Middle frontal gyrus (tissue), 1 donor: Measurements from ENCODE around the gene KLHDC8A.

Experiments used
- DNase-seq: peaks from one replicate; pipeline ENCODE4 v3.0.0-alpha.2; 2015; ENCODE audit warnings: low spot score; ENCODE audit errors: extremely low spot score

Gene KLHDC8A

DNA sequence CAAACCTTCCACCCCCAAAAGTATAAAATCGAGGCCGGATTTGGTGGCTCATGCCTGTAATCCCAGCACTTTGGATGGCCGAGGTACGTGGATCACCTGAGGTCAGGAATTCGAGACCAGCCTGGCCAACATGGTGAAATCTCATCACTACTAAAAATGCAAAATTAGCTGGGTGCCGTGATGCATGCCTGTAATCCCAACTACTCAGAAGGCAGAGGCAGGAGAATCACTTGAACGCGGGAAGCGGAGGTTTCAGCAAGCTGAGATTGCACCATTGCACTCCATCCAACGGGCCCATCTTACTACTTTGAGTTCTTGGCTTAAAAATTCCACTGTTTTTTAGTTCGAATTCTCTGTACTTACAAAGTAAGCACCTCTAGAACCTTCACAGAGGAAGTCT lies 11.0 kb downstream of the KLHDC8A start:
- DNase-seq: no peak

DNA sequence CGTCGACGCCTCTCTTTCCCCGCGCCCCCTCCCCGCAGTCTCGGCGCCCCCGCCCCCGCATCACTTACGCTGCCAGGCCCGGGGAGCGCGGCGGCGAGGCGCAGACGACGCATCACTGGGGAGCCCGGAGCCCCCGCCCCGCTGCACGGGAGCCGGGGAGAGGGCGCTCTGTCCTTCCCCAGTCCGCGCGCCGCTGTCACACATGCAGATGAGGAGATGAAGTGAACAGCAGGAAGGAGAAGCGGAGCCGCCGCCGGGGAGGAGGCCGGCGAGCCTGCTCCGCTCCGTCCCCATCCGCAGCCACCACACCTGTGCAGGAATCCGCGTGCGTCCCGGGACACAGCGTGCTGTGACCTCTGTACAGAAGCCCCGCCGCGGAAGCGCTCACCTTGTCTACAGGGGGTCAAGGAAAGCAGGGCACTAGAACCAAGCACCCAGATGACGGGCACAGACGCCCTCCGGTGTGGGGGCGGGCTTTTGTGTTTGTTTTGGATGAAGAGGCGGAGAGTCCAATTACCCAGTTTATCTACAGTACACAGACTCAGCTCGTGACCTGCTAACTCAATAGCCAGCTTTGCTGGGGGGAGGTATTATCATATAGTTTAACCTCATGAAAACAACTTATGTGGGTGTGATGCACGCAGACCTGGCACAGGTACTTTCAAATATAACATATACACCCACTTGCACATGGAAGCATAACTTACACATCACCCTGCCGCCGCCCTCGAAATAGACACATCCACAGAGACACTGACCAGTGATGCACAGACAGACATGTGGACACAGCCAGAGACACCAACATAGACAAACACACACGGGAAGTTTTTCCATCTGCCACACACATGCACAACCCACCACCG lies 12.4 kb downstream of the KLHDC8A start:
- DNase-seq: no peak

DNA sequence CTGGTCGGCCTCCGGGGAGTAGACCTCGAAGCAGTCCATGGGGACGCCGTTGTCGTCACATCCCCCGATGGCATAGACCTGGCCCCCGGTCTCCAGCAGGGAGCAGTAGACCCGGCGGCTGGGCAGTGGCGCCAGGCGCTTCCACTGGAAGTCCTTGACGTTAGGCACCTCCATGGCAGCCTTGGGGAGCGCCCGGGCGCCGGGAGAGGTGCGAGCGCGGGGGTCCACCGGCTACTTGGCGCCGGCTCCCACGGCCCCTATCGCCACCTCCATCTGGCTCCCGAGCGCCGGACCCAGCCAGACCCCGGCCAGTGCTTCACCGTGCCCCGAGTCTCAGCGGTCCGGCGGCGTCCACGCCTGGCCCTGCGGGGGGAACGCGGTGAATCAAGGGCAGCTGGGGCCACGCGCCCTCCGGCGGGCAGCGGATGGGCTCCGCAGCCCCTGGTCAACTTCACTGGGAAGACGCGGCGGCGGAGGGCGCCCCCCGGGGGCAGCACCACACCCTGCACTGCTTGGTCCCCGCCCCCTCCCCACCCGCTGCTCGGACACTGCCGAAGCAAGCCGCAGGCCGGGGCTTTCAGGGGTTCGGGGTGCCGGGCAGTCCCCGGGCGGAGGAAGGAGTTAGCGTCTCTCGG lies 13.2 kb downstream of the KLHDC8A start:
- no peak for DNase-seq

DNA sequence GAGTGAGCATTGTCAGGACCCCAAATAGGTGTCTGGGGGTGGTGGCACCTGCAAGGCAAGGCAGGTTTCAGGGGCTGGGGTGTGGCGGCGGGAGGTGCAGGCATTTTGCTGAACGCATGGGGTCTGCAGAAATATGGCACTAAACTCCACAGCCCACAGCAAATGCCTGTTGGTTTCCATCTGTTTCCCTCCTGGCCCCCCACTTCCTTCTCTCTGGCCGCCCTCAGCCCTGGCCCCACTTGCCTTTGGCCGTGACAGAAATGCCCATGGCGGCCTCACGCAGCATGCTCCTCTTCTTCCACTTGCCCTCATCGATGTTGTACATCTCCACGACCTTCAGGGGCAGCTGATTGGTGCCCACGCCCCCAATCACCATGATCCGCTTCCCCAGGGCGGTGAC lies 13.7 kb downstream of the KLHDC8A start:
- no peak for DNase-seq

DNA sequence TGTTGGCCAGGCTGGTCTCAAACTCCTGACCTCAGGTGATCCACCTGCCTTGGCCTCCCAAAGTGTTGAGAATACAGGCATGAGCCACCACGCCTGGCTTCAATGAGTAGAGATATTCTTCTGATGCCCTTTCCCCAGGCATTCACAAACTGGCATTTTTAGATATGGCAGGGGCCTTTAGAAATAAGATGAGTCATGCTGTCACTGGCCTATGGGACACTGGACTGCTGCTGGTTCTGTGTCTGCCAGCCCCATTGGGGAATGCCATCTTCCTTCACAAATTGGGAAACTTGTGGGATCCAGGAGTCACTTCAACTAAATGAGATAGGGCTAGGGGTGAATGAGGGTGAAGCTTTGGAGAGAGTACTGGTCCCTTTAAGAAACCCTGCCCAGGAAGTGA lies 16.0 kb downstream of the KLHDC8A start:
- no peak for DNase-seq

DNA sequence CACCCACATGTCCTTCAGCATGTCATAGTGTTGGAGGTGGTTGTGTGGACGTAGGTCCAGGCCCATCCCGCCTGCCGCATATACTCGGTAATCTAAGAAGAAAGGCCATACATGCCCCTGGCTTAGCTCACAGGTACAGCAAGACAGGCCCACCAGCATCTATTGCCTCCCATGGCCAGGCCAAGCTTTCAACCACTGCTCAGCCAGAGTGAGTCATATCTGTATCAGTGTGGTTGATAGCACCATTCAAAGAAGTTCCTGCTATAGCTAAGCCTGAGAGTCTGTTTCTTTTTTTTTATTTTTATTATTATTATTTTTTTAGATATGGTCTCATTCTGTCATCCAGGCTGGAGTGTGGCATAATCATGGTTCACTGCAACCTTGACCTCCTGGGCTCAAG lies 17.0 kb downstream of the KLHDC8A start:
- no peak for DNase-seq

DNA sequence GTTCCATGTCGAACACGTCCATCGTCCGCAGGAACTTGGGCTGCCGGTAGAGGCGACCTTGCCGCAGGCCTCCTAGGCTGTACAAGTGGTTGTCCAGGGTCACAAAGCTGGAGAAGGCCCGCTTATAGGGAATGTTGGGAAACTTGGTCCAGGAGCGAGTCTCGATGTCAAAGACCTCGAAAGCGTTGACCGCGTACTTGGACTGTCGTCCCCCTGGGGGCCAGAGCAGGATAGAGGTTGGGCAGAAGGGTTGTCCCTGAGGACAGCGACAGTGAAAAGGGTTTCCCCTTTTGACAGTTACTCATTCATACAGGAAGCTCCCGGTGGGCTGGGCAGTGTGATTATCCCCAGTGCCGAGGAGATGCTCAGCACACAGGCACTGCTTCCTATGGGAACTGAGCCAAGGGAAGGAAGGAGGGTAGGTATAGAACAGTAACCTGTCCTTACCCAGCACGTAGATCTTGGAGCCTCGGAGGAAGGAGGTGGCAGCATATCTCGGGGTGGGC lies 17.5 kb downstream of the KLHDC8A start:
- no peak for DNase-seq

DNA sequence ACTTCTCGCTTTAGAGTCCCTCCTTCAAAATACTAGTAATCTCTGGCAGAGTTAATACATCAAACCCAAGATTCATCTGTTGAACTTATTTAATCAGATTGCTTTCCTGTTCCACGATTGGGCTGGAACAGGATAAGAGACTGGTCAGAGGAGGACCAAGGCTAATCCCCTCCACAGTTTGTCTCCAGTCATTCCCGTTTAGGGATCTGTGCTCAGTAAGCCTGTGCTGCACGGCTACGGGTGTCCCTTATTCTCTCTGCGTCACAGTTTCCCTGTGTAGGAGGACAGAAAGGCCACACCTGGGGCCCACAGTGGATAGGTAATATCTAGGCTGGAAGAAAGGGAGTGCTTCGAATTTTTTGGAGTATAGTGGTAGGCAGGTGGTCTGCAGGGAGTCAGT lies 18.7 kb downstream of the KLHDC8A start:
- DNase-seq: no peak

DNA sequence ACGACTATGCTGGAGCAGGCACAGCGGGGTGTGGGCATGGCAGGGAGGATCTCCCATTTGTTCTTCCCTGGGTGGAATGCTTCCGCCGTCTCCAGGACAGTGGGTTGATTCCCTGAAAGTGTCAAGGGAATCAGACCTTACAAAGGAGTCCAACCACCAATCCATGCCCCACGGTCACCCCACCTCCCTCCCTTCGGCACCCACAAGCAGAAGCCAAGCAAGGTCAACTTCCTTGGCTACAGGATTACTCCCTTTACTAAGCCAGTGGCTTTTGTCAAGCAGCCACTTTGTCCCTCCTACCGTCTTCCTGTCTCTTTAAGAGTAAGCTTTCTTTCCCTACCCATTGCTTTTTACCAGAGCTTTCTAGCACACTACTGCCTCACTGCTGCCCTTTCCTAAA lies 19.2 kb downstream of the KLHDC8A start:
- DNase-seq: no peak

DNA sequence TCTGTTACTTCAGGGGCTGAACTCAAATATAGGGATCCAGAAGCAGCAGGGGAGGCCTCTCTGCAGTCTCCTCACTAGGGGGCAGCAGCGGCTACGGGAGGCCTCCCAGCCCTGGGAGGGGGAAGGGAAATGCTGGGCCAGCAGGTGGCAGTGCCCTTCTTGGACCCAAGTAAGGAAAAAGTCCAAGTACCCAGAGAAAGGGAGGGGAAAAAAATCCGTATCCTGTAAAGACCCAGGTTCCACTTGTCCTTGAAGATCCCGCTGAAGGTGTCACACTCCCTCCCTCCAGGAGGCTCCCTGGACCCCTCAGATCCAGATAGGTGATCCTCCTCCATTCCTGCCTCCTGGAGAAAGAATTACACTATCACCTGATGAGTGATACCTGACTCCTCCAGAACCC lies 21.0 kb downstream of the KLHDC8A start:
- peak; percentile 74 for DNase-seq

DNA sequence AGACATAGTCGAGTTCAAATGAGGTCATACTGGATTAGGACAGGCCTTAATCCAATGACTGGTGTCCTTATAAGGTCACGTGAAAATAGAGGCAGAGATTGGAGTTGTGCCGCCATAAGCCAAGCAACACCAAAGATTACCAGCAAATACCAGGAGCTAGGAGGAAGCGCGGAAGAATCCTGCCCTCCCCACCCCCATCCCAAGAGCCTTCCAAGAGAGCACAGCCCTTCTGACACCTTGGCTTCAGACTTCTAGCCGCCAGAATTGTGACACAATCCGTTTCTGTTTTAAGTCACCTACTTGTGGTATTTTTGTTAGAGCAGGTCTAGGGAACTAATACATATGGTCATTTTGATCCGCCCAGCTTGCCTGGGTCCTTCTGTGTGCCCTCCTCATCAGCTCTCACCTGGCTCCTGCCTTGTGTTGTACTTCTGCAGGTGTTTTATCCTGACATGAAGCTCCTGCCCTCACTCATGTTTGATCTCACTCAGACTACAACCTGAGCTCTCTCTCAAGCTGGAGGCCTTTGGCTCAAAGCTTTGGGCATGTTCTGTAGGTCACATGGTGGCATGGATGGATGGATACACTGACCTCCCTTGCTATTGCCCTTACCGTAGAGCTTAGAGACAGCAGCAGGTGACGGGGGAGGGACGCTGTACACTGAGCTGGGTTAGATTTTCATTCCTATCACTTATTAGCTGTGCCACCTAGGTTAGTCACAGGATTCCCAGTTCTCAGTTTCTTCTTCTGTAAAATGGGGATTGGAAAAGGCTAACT lies 24.5 kb downstream of the KLHDC8A start:
- DNase-seq: no peak

DNA sequence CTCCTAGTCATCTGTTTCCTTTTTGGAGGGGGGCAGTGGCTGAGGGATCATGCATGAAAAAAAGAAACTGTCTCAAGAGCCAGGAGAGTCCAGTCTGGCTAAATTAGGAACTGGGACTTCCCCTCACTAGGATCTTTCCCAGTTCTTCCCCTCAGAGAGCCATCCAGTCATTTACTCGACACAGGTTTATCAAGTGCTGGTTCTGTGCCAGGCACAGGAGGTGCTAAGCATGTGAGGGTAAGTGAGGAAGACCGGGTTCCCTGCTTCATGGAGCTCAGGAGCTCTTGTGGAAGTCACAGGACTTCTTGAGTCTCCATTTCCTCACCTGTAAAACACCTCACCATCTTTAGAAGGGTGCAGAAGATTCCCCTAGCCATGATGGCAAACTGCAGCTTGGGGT lies 26.6 kb downstream of the KLHDC8A start:
- no peak for DNase-seq

DNA sequence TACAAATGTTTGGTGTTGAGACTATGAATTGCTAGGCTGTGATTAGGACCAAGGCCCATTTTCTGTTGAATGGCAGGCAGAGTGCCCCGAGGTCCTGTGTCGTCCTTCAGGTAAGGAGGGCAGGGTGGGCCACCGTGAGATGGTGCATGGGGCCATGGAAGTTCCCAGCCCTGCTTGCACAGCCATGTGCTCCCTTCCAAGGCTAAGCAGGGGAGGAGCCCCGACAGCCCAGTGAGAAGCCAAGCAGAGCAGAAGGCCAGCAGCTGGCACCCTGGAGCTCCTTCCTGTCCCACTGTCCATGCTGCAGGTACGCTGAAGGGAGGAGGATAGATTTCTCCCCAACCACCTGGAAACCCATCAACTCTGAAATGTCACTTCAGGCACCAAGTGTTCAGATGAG lies 27.0 kb downstream of the KLHDC8A start:
- DNase-seq: no peak

DNA sequence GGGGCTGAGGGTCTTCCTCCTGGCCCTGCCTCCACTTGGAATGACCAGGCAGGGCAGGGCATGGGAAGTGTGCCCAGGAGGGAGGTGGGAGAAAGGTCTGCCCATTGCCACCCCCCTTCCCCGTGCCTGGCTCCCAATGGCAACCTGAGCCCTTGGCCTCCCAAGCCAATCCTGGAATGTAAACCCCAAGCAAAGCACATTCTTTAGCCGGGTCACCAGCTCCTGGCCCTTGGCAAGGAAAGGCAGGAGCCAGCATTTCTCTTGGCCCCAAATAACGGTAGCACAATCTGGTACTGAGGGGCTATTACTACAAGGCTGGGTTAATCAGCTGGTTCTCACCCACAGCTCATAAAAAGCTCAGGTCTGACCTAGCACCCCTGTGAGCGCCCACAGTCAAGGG lies 28.2 kb downstream of the KLHDC8A start:
- DNase-seq: no peak

DNA sequence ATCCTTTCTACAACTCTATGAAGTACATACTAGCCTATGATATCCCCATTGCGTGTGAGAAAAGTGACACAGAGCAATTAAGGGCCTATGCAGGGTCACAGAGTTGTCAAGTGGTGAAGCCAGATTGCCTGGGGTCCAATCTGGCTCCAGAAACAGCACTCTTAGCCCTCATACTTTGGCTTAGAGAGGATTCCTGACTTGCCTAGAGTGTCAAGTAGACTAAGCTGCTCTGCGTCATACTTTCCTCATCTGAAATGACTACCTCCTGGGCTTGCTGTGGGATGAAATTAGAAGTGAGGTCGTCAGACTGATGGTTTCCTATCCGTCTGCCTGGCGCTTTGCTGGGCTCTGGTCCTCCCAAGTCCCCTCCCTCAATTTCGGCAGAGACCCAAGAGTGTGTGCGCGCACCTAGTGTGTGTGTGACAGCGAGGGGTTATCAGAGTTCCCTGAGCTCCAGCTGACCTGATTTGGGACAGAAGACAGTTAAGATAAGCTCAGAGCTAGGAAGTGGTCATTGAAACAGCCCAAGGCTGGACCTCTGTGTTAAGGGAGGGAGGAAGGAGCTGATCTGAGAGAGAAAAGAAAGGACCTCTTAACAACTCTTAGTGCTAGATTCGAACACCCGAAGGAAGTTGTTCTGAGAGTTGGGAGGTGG lies 29.8 kb downstream of the KLHDC8A start:
- no peak for DNase-seq

DNA sequence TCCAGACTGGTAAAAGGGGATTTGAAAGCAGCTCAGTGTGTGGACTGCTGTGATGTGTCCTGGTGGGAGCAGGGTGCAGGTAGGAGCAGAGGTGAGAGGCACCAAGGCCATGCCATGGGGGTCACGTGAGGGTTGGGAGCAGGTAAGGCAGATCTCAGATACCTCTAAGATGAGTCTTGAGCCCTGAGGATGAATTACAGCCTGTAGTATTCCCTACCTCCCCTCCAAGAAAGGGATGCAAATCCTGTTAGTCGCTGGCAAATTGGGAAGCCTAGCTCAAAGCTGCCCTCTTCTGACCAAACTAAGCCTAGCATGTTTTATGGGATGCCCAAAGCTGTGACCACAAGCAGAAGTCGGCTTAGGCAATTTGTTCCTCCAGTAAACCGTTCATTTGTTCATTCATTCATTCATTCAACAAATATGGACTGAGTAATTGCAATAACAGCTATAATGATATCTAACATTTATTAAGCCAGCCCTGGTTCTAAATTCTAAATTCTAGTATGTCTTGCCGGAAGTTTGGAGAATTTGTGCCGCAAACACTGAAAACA lies 31.3 kb downstream of the KLHDC8A start:
- DNase-seq: peak; percentile 50

DNA sequence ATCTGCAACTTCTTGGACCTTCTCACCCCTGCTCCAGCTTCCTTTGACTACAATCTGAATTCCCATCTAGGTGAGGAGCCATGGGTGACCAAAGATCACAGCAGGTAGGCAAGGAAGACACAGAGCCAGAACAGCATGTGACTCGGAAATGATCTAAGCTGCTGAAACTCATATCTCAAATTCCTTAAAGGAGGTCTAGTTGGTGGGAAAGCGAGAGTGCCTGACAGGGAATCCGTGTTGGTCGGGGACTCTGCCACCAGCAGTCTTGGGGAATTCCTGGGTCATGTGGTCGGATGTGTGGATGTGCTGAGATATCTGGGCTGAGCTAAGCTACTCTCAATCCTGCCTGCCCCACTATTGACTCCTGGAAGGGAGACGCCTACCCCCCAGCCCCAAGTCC lies 31.9 kb downstream of the KLHDC8A start:
- DNase-seq: no peak

DNA sequence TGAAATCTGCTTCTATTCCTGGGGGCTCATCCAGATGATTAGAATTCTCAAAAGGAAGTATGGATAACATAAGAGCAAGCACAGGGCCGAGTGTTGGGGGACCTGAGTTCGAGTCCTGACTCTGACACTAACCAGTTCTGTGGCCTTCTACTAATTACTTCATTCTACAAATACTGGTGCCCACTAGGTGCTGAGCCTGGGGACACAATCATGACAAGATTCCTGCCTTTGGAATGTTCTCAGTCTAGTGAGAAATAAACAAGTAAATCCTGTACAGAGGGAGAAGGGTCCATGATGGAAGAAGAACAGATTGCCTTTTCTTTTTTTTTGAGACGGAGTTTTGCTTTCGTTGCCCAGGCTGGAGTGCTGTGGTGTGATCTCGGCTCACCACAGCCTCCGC lies 32.9 kb downstream of the KLHDC8A start:
- no peak for DNase-seq

DNA sequence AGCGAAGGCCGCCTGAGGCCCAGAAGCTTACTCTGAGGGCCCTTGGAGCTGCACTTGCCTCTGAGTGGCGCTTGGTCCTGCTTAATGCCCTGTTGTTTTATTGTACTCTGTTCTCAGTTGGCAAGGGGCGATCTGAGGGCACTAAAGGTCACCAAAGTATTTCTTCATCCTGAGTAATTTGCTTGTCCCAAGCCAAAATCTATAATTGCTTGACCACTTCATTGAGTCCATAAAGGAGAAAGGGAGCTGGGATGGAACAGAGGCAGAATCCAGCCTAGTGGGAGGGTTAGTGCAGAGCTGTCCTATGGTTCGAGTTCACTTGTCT lies 34.8 kb downstream of the KLHDC8A start:
- DNase-seq: no peak

DNA sequence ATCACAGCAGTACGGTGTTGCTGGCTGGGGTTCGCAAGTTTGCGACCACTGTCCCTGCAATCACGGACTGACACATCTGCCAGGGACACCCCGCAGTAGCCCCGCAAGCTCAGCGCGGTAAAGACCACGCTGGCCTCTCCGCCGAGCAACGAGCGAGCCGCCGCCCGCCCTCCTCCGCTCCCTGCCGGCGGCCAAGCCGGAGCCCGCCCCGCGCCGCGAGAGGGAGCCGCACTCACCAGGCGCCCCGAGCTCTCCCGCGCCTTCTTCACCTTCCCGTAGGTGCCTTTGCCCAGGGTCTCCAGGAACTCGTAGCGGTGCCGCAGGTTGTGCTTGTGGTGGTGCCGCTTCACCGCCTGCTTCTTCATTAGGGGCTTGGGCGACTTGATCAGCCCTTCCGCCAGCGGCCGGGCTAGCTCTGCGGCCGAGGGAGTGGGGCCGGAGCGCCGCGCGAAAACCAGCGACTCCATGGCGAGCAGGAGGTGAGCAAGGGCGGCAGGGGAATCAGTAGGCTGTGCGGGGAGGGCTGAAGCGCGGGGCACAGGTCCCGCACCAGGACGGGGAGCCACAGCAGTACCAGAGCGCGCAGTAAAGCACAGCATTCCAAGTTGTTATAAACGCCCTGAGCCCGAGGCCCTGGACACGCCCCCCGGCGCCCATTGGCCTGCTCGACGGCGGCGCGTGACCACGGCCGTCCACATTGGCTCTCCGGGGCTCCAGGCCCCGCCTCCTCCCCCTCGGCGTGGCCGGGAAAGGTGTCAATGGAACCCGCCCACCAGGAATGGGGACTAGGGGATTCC lies 35.4 kb downstream of the KLHDC8A start, which contains the start of gene NUAK2:
TSS of gene NUAK2 (minus strand) at position 584 of the 797 bp plus-strand sequence. CDS start at position 467, 117 bp downstream.
- DNase-seq: peak; percentile 70
